HEK293 (cell line): ENCODE data around the gene MED19.

ENCODE experiments used
- CTCF ChIA-PET: fragments of 350-600 bp; formaldehyde crosslinking; extraction: SDS; loops from one replicate; lab custom pipeline; 2021; ENCODE audit warnings: antibody characterized with exemption; lab: Yijun Ruan, JAX
- POLR2A ChIA-PET: fragments of 300-600 bp; formaldehyde crosslinking; extraction: SDS; loops from one replicate; lab custom pipeline; 2020; ENCODE audit warnings: antibody characterized with exemption, inconsistent platforms; lab: Yijun Ruan, JAX
- H3K27ac ChIP-seq: fragments of 200-500 bp; sonication (Bioruptor generic); 2 replicates; pipeline ENCODE4 v1.5.1; 2014; ENCODE audit warnings: low read depth, low read length, control low read depth, inconsistent platforms; ENCODE audit errors: extremely low read depth
- H3K36me3 ChIP-seq, 2 experiments: fragments of 200-500 bp in 1 of 2; sonication (Bioruptor generic) in 1 of 2; 1 replicate in 1 of 2; 2 replicates in 1 of 2; pipeline ENCODE4 v1.5.1; 2014 to 2017; ENCODE audit warnings: inconsistent platforms in 2 of 2, low read length in 2 of 2; ENCODE audit not compliant: control insufficient read depth in 2 of 2, insufficient read depth in 1 of 2
- H3K4me1 ChIP-seq: fragments of 200-500 bp; sonication (Bioruptor generic); 2 replicates; pipeline ENCODE4 v1.5.1; 2014; ENCODE audit warnings: mild to moderate bottlenecking, low read length, inconsistent platforms; ENCODE audit not compliant: control insufficient read depth, insufficient read depth
- H3K4me3 ChIP-seq: 2 replicates; pipeline ENCODE4 v1.5.1; 2011; ENCODE audit warnings: low read depth, mild to moderate bottlenecking, control low read depth, low read length, moderate library complexity
- H3K9me3 ChIP-seq: fragments of 200-500 bp; sonication (Bioruptor generic); 2 replicates; pipeline ENCODE4 v1.5.1; 2014; ENCODE audit warnings: low read depth, low read length, inconsistent platforms; ENCODE audit not compliant: control insufficient read depth, insufficient read depth
- BCL11A ChIP-seq: fragments of 450-650 bp; formaldehyde crosslinking; IDR thresholded peaks from 2 replicates; pipeline ENCODE4 v1.5.1; 2016; ENCODE audit warnings: low read depth, missing biosample characterization, missing genetic modification characterization
- EGR2 ChIP-seq: fragments of 450-650 bp; formaldehyde crosslinking; IDR thresholded peaks from 2 replicates; pipeline ENCODE4 v1.5.1; 2016; ENCODE audit warnings: low read depth, missing biosample characterization, missing genetic modification characterization
- IKZF3 ChIP-seq: fragments of 450-650 bp; IDR thresholded peaks from 2 replicates; pipeline ENCODE4 v1.5.0; 2018; ENCODE audit warnings: missing biosample characterization, mild to moderate bottlenecking, missing genetic modification characterization, moderate library complexity
- SCRT2 ChIP-seq: fragments of 450-650 bp; formaldehyde crosslinking; IDR thresholded peaks from 2 replicates; pipeline ENCODE4 v1.5.1; 2016; ENCODE audit warnings: missing biosample characterization, missing genetic modification characterization
- YY2 ChIP-seq: fragments of 450-650 bp; formaldehyde crosslinking; IDR thresholded peaks from 2 replicates; pipeline ENCODE4 v1.5.1; 2016; ENCODE audit warnings: missing biosample characterization, missing genetic modification characterization
- ZBTB17 ChIP-seq: fragments of 450-650 bp; formaldehyde crosslinking; IDR thresholded peaks from 2 replicates; pipeline ENCODE4 v1.5.1; 2016; ENCODE audit warnings: missing biosample characterization, missing genetic modification characterization
- ZFHX2 ChIP-seq: fragments of 450-650 bp; formaldehyde crosslinking; conservative IDR thresholded peaks from 2 replicates; pipeline ENCODE4 v1.5.1; 2016; ENCODE audit warnings: missing biosample characterization, missing genetic modification characterization
- ZNF10 ChIP-seq: fragments of 450-650 bp; formaldehyde crosslinking; IDR thresholded peaks from 2 replicates; pipeline ENCODE4 v1.5.1; 2017; ENCODE audit warnings: missing biosample characterization, missing genetic modification characterization
- ZNF121 ChIP-seq: fragments of 450-650 bp; formaldehyde crosslinking; IDR thresholded peaks from 2 replicates; pipeline ENCODE4 v1.5.1; 2016; ENCODE audit warnings: missing biosample characterization, missing genetic modification characterization
- ZNF138 ChIP-seq: fragments of 450-650 bp; formaldehyde crosslinking; IDR thresholded peaks from 2 replicates; pipeline ENCODE4 v1.5.1; 2016; ENCODE audit warnings: missing biosample characterization, missing genetic modification characterization, borderline replicate concordance
- ZNF146 ChIP-seq: fragments of 450-650 bp; formaldehyde crosslinking; IDR thresholded peaks from 2 replicates; pipeline ENCODE4 v1.5.1; 2016; ENCODE audit warnings: missing biosample characterization, missing genetic modification characterization
- ZNF184 ChIP-seq: fragments of 450-650 bp; IDR thresholded peaks from 2 replicates; pipeline ENCODE4 v1.5.1; 2018; ENCODE audit warnings: missing biosample characterization, mild to moderate bottlenecking, missing genetic modification characterization
- ZNF2 ChIP-seq: fragments of 450-650 bp; formaldehyde crosslinking; IDR thresholded peaks from 2 replicates; pipeline ENCODE4 v1.5.1; 2016; ENCODE audit warnings: missing biosample characterization, missing genetic modification characterization
- ZNF24 ChIP-seq: fragments of 450-650 bp; formaldehyde crosslinking; IDR thresholded peaks from 2 replicates; pipeline ENCODE4 v1.5.1; 2016; ENCODE audit warnings: missing biosample characterization, missing genetic modification characterization
- ZNF404 ChIP-seq: fragments of 450-650 bp; formaldehyde crosslinking; IDR thresholded peaks from 2 replicates; pipeline ENCODE4 v1.5.1; 2017; ENCODE audit warnings: missing biosample characterization, missing genetic modification characterization
- ZNF416 ChIP-seq: fragments of 450-650 bp; formaldehyde crosslinking; IDR thresholded peaks from 2 replicates; pipeline ENCODE4 v1.5.1; 2016; ENCODE audit warnings: missing biosample characterization, missing genetic modification characterization
- ZNF423 ChIP-seq: fragments of 450-650 bp; formaldehyde crosslinking; IDR thresholded peaks from 2 replicates; pipeline ENCODE4 v1.5.1; 2016; ENCODE audit warnings: missing biosample characterization, missing genetic modification characterization
- TF ChIP-seq, protein P1 (sequence below): fragments of 450-650 bp; formaldehyde crosslinking; IDR thresholded peaks from 2 replicates; pipeline ENCODE4 v1.5.1; 2016; ENCODE audit warnings: missing biosample characterization, missing genetic modification characterization
- TF ChIP-seq, protein P2 (sequence below): fragments of 450-650 bp; formaldehyde crosslinking; IDR thresholded peaks from 2 replicates; pipeline ENCODE4 v1.5.1; 2016; ENCODE audit warnings: missing biosample characterization, missing genetic modification characterization
- TF ChIP-seq, protein P3 (sequence below): fragments of 450-650 bp; formaldehyde crosslinking; IDR thresholded peaks from 2 replicates; pipeline ENCODE4 v1.5.1; 2016; ENCODE audit warnings: missing biosample characterization, missing genetic modification characterization

MED19 gene

DNA sequence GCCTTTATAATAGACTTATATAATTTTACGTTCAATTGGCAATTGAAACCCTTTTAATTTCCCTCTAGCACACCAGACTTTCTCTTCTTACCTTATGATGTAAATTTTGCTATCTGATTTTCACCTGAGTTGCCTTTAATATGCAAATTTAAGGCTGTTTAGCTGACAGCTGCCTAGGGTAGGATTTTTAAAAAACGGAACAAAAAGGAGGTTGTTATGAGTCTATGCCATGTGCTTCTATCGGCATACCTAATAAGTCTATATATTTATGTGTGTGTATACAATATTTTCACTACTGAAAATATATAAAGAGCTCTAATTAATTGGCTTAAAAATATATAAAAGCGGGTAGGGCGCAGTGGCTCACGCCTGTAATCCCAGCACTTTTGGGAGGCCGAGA, 17.5 kb upstream of the MED19 start:
- H3K27ac ChIP-seq = no peak overlapping the region
- TF ChIP-seq ZNF184 (tag by site-specific recombination) (no peak), ZNF121 (tag by site-specific recombination) (no peak), ZFHX2 (tag by site-specific recombination) (no peak), ZNF10 (tag by site-specific recombination) (no peak), EGR2 (no peak), ZNF146 (tag by site-specific recombination) (no peak)
- no peaks in the 10 kb centered on the region for H3K4me1 ChIP-seq
- H3K4me3 ChIP-seq = no peak overlapping the region
- CTCF ChIA-PET = no interaction called here
- no peaks in the 10 kb centered on the region for H3K36me3 ChIP-seq
- no peaks in the 10 kb centered on the region for H3K9me3 ChIP-seq
- POLR2A ChIA-PET = no interaction called here

DNA sequence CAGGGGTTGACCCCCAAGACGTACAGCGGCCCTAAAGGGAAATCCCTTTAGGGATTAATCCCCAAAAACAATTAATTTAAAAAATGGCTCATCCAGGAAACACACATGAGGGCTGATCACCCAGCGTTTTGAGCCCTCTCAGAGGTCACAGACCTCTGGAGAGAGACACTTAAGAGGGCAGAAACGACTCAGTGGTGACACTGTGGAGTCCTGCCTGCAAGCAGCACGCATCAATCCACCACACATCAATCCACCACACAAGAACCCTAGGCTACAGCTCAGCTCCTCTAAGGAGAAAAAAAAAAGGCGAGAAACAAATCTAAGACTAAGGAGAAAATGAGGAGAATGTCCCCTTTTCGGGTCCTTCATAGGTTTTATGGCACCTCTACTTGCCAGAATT, 16.8 kb upstream of the MED19 start:
- H3K9me3 ChIP-seq = no peaks in the 10 kb centered on the region
- H3K4me1 ChIP-seq = no peaks in the 10 kb centered on the region
- no peak overlapping the region for H3K4me3 ChIP-seq
- TF ChIP-seq ZNF2 (no peak), YY2 (tag by site-specific recombination) (no peak), ZNF404 (tag by site-specific recombination) (no peak), BCL11A (tag by site-specific recombination) (no peak), ZNF416 (tag by site-specific recombination) (no peak), ZNF423 (no peak), ZNF146 (tag by site-specific recombination) (no peak), ZNF24 (no peak), IKZF3 (tag by site-specific recombination) (no peak), ZBTB17 (tag by site-specific recombination) (no peak), SCRT2 (tag by site-specific recombination) (no peak), ZNF138 (tag by site-specific recombination) (no peak)
- TF ChIP-seq, protein P1, sequence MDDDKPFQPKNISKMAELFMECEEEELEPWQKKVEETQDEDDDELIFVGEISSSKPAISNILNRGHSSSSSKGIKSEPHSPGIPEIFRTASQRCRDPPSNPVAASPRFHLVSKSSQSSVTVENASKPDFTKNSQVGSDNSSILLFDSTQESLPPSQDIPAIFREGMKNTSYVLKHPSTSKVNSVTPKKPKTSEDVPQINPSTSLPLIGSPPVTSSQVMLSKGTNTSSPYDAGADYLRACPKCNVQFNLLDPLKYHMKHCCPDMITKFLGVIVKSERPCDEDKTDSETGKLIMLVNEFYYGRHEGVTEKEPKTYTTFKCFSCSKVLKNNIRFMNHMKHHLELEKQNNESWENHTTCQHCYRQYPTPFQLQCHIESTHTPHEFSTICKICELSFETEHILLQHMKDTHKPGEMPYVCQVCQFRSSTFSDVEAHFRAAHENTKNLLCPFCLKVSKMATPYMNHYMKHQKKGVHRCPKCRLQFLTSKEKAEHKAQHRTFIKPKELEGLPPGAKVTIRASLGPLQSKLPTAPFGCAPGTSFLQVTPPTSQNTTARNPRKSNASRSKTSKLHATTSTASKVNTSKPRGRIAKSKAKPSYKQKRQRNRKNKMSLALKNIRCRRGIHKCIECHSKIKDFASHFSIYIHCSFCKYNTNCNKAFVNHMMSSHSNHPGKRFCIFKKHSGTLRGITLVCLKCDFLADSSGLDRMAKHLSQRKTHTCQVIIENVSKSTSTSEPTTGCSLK (tag by site-specific recombination) = no peak
- TF ChIP-seq, protein P2, sequence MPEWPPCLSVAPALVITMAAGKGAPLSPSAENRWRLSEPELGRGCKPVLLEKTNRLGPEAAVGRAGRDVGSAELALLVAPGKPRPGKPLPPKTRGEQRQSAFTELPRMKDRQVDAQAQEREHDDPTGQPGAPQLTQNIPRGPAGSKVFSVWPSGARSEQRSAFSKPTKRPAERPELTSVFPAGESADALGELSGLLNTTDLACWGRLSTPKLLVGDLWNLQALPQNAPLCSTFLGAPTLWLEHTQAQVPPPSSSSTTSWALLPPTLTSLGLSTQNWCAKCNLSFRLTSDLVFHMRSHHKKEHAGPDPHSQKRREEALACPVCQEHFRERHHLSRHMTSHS (tag by site-specific recombination) = no peak
- TF ChIP-seq, protein P3, sequence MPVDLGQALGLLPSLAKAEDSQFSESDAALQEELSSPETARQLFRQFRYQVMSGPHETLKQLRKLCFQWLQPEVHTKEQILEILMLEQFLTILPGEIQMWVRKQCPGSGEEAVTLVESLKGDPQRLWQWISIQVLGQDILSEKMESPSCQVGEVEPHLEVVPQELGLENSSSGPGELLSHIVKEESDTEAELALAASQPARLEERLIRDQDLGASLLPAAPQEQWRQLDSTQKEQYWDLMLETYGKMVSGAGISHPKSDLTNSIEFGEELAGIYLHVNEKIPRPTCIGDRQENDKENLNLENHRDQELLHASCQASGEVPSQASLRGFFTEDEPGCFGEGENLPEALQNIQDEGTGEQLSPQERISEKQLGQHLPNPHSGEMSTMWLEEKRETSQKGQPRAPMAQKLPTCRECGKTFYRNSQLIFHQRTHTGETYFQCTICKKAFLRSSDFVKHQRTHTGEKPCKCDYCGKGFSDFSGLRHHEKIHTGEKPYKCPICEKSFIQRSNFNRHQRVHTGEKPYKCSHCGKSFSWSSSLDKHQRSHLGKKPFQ (tag by site-specific recombination) = no peak
- ChIA-PET POLR2A (interaction anchor here (1.7 kb wide), 1 partner anchor 8 kb away, joined by 5 read pairs; no protein-coding TSS in a partner anchor), CTCF (interaction anchor here (0.6 to 1.3 kb wide), 3 partner anchors 12 to 72 kb away, joined by 3 to 6 read pairs (median 6); partner anchors contain the start of gene SELENOH)
- H3K27ac ChIP-seq = no peak overlapping the region
- no peaks in the 10 kb centered on the region for H3K36me3 ChIP-seq
